Memory B cell (primary cell): ENCODE data around the gene NUBP1.
"Not testable (repeated sequence)": the region's sequence is repeated elsewhere in the genome, so short reads cannot be mapped to it uniquely, and the experiment has no call there.

ENCODE experiments used
- ATAC-seq: fragments of 150-1000 bp; cut with Tn5 transposase; 2 replicates; pipeline ENCODE4 v1.10.0; 2021; ENCODE audit warnings: low read depth, mild to moderate bottlenecking, moderate library complexity
- DNase-seq, 2 donors: peaks; one replicate each; pipeline ENCODE4 v3.0.0; 2022; ENCODE audit warnings: low spot score in 2 of 2
- H3K27ac Mint-ChIP-seq: one replicate; pipeline ENCODE4 v1.8.0; 2022; ENCODE audit warnings: mild to moderate bottlenecking, moderate library complexity, mixed read lengths
- H3K27me3 Mint-ChIP-seq: one replicate; pipeline ENCODE4 v1.8.0; 2022; ENCODE audit warnings: mixed read lengths
- H3K36me3 Mint-ChIP-seq: one replicate; pipeline ENCODE4 v1.8.0; 2022; ENCODE audit warnings: mild to moderate bottlenecking, mixed read lengths
- H3K4me1 Mint-ChIP-seq: one replicate; pipeline ENCODE4 v1.8.0; 2022; ENCODE audit warnings: mixed read lengths
- H3K4me3 Mint-ChIP-seq: one replicate; pipeline ENCODE4 v1.8.0; 2022; ENCODE audit warnings: mild to moderate bottlenecking, moderate library complexity, mixed read lengths
- H3K9me3 Mint-ChIP-seq: one replicate; pipeline ENCODE4 v1.8.0; 2022; ENCODE audit warnings: mixed read lengths

NUBP1 gene

GRCh38 chr16:10740845-10741208, 2.8 kb upstream of the NUBP1 start:
- H3K36me3 Mint-ChIP-seq: peaks cover 6% of the 10 kb centered on the region
- H3K27me3 Mint-ChIP-seq: no peaks in the 10 kb centered on the region
- no peaks in the 10 kb centered on the region for H3K9me3 Mint-ChIP-seq
- no peak for DNase-seq
- no peak overlapping the region for H3K4me3 Mint-ChIP-seq
- H3K27ac Mint-ChIP-seq: peak overlapping the region; percentile 85
- ATAC-seq: no peak
- H3K4me1 Mint-ChIP-seq: peaks cover 38% of the 10 kb centered on the region

GRCh38 chr16:10741249-10741648, 2.4 kb upstream of the NUBP1 start:
- not testable (repeated sequence) for DNase-seq, H3K27me3 Mint-ChIP-seq, H3K36me3 Mint-ChIP-seq, ATAC-seq, H3K9me3 Mint-ChIP-seq, H3K4me3 Mint-ChIP-seq
- Mint-ChIP-seq H3K27ac (peak overlapping the region; percentile 85), H3K4me1 (peaks cover 39% of the 10 kb centered on the region)

- Mint-ChIP-seq H3K4me3 (peak overlapping the region; percentile 11), H3K9me3 (no peaks in the 10 kb centered on the region), H3K27me3 (no peaks in the 10 kb centered on the region), H3K27ac (peak overlapping the region; percentile 94), H3K36me3 (peaks cover 9% of the 10 kb centered on the region), H3K4me1 (peaks cover 39% of the 10 kb centered on the region)
- DNase-seq: no peak
- no peak for ATAC-seq
These were observed 1.8 kb upstream of the NUBP1 start for GRCh38 chr16:10741844-10742243.

- DNase-seq (no peak), ATAC-seq (no peak)
- Mint-ChIP-seq H3K9me3 (no peaks in the 10 kb centered on the region), H3K36me3 (peaks cover 10% of the 10 kb centered on the region), H3K4me1 (peaks cover 37% of the 10 kb centered on the region), H3K4me3 (peak overlapping the region; percentile 88), H3K27me3 (no peaks in the 10 kb centered on the region), H3K27ac (peak overlapping the region; percentile 94)
These were observed 424 bp upstream of the NUBP1 start for GRCh38 chr16:10743227-10743609.

GRCh38 chr16:10744370-10745030, 858 bp downstream of the NUBP1 start:
- H3K4me3 Mint-ChIP-seq: peak overlapping the region; percentile 88
- no peaks in the 10 kb centered on the region for H3K27me3 Mint-ChIP-seq
- H3K27ac Mint-ChIP-seq: peak overlapping the region; percentile 94
- no peak for DNase-seq
- peaks cover 18% of the 10 kb centered on the region for H3K36me3 Mint-ChIP-seq
- peaks cover 35% of the 10 kb centered on the region for H3K4me1 Mint-ChIP-seq
- H3K9me3 Mint-ChIP-seq: no peaks in the 10 kb centered on the region
- ATAC-seq: no peak

- ATAC-seq (no peak), DNase-seq (no peak)
- Mint-ChIP-seq H3K27me3 (no peaks in the 10 kb centered on the region), H3K4me3 (peak overlapping the region; percentile 41), H3K27ac (peak overlapping the region; percentile 13), H3K4me1 (peaks cover 22% of the 10 kb centered on the region), H3K36me3 (peaks cover 18% of the 10 kb centered on the region), H3K9me3 (no peaks in the 10 kb centered on the region)
These were observed 2.2 kb downstream of the NUBP1 start for GRCh38 chr16:10745841-10746240.

- H3K27ac Mint-ChIP-seq: peak overlapping the region; percentile 37
- peaks cover 26% of the 10 kb centered on the region for H3K4me1 Mint-ChIP-seq
- no peak for DNase-seq
- peaks cover 23% of the 10 kb centered on the region for H3K36me3 Mint-ChIP-seq
- H3K4me3 Mint-ChIP-seq: no peak overlapping the region
- H3K9me3 Mint-ChIP-seq: no peaks in the 10 kb centered on the region
- no peaks in the 10 kb centered on the region for H3K27me3 Mint-ChIP-seq
- ATAC-seq: no peak
These were observed 7.2 kb downstream of the NUBP1 start for GRCh38 chr16:10750793-10751192.

GRCh38 chr16:10751291-10751697, 7.7 kb downstream of the NUBP1 start:
- peak overlapping the region; percentile 37 for H3K27ac Mint-ChIP-seq
- peaks cover 25% of the 10 kb centered on the region for H3K4me1 Mint-ChIP-seq
- H3K4me3 Mint-ChIP-seq: peak overlapping the region; percentile 12
- ATAC-seq (peak; percentile 18), DNase-seq (no peak)
- no peaks in the 10 kb centered on the region for H3K27me3 Mint-ChIP-seq
- peaks cover 22% of the 10 kb centered on the region for H3K36me3 Mint-ChIP-seq
- H3K9me3 Mint-ChIP-seq: no peaks in the 10 kb centered on the region

- DNase-seq: peak; percentile 54 to 61
- Mint-ChIP-seq H3K36me3 (peaks cover 27% of the 10 kb centered on the region), H3K4me1 (peaks cover 25% of the 10 kb centered on the region), H3K9me3 (no peaks in the 10 kb centered on the region), H3K27me3 (no peaks in the 10 kb centered on the region), H3K4me3 (peak overlapping the region; percentile 46), H3K27ac (peak overlapping the region; percentile 74)
- peak; percentile 94 for ATAC-seq
These were observed 9.3 kb downstream of the NUBP1 start for GRCh38 chr16:10752843-10753523.

- Mint-ChIP-seq H3K4me3 (peak overlapping the region; percentile 46), H3K27me3 (no peaks in the 10 kb centered on the region), H3K36me3 (peaks cover 25% of the 10 kb centered on the region), H3K27ac (peak overlapping the region; percentile 74), H3K4me1 (peaks cover 25% of the 10 kb centered on the region), H3K9me3 (no peaks in the 10 kb centered on the region)
- DNase-seq: no peak
- ATAC-seq: no peak
These were observed 10.0 kb downstream of the NUBP1 start for GRCh38 chr16:10753670-10754069.

- Mint-ChIP-seq H3K4me1 (peaks cover 27% of the 10 kb centered on the region), H3K27me3 (no peaks in the 10 kb centered on the region), H3K4me3 (no peak overlapping the region), H3K9me3 (no peaks in the 10 kb centered on the region), H3K27ac (no peak overlapping the region), H3K36me3 (peaks cover 28% of the 10 kb centered on the region)
- DNase-seq (no peak), ATAC-seq (no peak)
These were observed 11.3 kb downstream of the NUBP1 start for GRCh38 chr16:10754941-10755340.

- no peak for ATAC-seq
- Mint-ChIP-seq H3K27ac (no peak overlapping the region), H3K4me1 (peaks cover 22% of the 10 kb centered on the region)
These were observed 12.9 kb downstream of the NUBP1 start for GRCh38 chr16:10756574-10756973.

GRCh38 chr16:10760858-10761257, 17.2 kb downstream of the NUBP1 start:
- Mint-ChIP-seq H3K36me3 (peaks cover 50% of the 10 kb centered on the region), H3K4me1 (peaks cover 12% of the 10 kb centered on the region), H3K27me3 (no peaks in the 10 kb centered on the region), H3K27ac (no peak overlapping the region), H3K4me3 (no peak overlapping the region), H3K9me3 (no peaks in the 10 kb centered on the region)
- no peak for ATAC-seq
- no peak for DNase-seq

More at GRCh38 chr16:10756574-10756973, 12.9 kb downstream of the NUBP1 start:
- no peaks in the 10 kb centered on the region for H3K9me3 Mint-ChIP-seq
- H3K4me3 Mint-ChIP-seq: no peak overlapping the region
- H3K36me3 Mint-ChIP-seq: peaks cover 40% of the 10 kb centered on the region
- DNase-seq: no peak
- H3K27me3 Mint-ChIP-seq: no peaks in the 10 kb centered on the region

GRCh38 chr16:10761373-10761772, 17.7 kb downstream of the NUBP1 start:
- DNase-seq: no peak
- ATAC-seq: no peak
- H3K4me3 Mint-ChIP-seq: no peak overlapping the region
- no peak overlapping the region for H3K27ac Mint-ChIP-seq
- H3K27me3 Mint-ChIP-seq: no peaks in the 10 kb centered on the region
- peaks cover 54% of the 10 kb centered on the region for H3K36me3 Mint-ChIP-seq
- H3K9me3 Mint-ChIP-seq: no peaks in the 10 kb centered on the region
- peaks cover 17% of the 10 kb centered on the region for H3K4me1 Mint-ChIP-seq
